Loucy (cell line): Measurements from ENCODE around the gene PHF19.

Experiments used
- H2AFZ ChIP-seq: fragments of 200-600 bp; sonication (generic); 2 replicates; pipeline ENCODE4 v1.6.0; 2016; ENCODE audit warnings: antibody characterized with exemption, mild to moderate bottlenecking, low read length, moderate library complexity
- H3F3A ChIP-seq: fragments of 200-600 bp; 2 replicates; pipeline ENCODE4 v1.6.0; 2016; ENCODE audit warnings: antibody characterized with exemption, low read depth, mild to moderate bottlenecking
- H3K27me3 ChIP-seq: fragments of 200-600 bp; sonication (generic); 2 replicates; pipeline ENCODE4 v1.6.1; 2014; ENCODE audit warnings: low read length, mild to moderate bottlenecking; ENCODE audit not compliant: insufficient read depth, poor library complexity, severe bottlenecking
- H3K36me3 ChIP-seq: fragments of 200-600 bp; sonication (generic); 2 replicates; pipeline ENCODE4 v1.6.1; 2016; ENCODE audit warnings: low read length; ENCODE audit not compliant: insufficient read depth
- H3K4me1 ChIP-seq: fragments of 200-600 bp; sonication (generic); 2 replicates; pipeline ENCODE4 v1.5.1; 2014; ENCODE audit warnings: low read length, mild to moderate bottlenecking; ENCODE audit not compliant: insufficient read depth, poor library complexity, severe bottlenecking
- H3K4me2 ChIP-seq: fragments of 200-600 bp; sonication (generic); 2 replicates; pipeline ENCODE4 v1.6.0; 2014; ENCODE audit warnings: antibody characterized with exemption, low read length, low read depth, mild to moderate bottlenecking; ENCODE audit not compliant: poor library complexity, severe bottlenecking
- H3K4me3 ChIP-seq: fragments of 200-600 bp; sonication (generic); 2 replicates; pipeline ENCODE4 v1.5.1; 2014; ENCODE audit warnings: low read length, mild to moderate bottlenecking, mixed read lengths; ENCODE audit not compliant: poor library complexity, severe bottlenecking
- H3K79me2 ChIP-seq: fragments of 200-600 bp; sonication (generic); 2 replicates; pipeline ENCODE4 v1.6.1; 2014; ENCODE audit warnings: low read length; ENCODE audit not compliant: insufficient read depth
- H3K9ac ChIP-seq: fragments of 200-600 bp; sonication (generic); 2 replicates; pipeline ENCODE4 v1.6.0; 2014; ENCODE audit warnings: mild to moderate bottlenecking, low read depth, low read length, moderate library complexity; ENCODE audit not compliant: poor library complexity, severe bottlenecking
- H3K9me2 ChIP-seq: fragments of 200-600 bp; sonication (generic); replicated peaks from 2 replicates; pipeline ENCODE4 v1.6.1; 2016; ENCODE audit warnings: low read depth, low read length, mixed read lengths
- H3K9me3 ChIP-seq: fragments of 200-600 bp; sonication (generic); 2 replicates; pipeline ENCODE4 v1.6.1; 2014; ENCODE audit warnings: mild to moderate bottlenecking, antibody characterized with exemption, low read length, low read depth; ENCODE audit not compliant: insufficient read depth
- H4K20me1 ChIP-seq: fragments of 200-600 bp; sonication (generic); 2 replicates; pipeline ENCODE4 v1.6.0; 2014; ENCODE audit warnings: antibody characterized with exemption, low read length, mild to moderate bottlenecking; ENCODE audit not compliant: insufficient read depth, poor library complexity, severe bottlenecking
- EZH2phosphoT487 ChIP-seq: fragments of 200-600 bp; IDR thresholded peaks from 2 replicates; pipeline ENCODE4 v1.6.1; 2018; ENCODE audit warnings: antibody characterized with exemption, mild to moderate bottlenecking, moderate library complexity, borderline replicate concordance
- TF ChIP-seq, protein P1 (sequence below): fragments of 200-600 bp; sonication (generic); conservative IDR thresholded peaks from 2 replicates; pipeline ENCODE4 v1.5.1; 2014; ENCODE audit warnings: mild to moderate bottlenecking, antibody characterized with exemption, low read length

PHF19 gene

DNA sequence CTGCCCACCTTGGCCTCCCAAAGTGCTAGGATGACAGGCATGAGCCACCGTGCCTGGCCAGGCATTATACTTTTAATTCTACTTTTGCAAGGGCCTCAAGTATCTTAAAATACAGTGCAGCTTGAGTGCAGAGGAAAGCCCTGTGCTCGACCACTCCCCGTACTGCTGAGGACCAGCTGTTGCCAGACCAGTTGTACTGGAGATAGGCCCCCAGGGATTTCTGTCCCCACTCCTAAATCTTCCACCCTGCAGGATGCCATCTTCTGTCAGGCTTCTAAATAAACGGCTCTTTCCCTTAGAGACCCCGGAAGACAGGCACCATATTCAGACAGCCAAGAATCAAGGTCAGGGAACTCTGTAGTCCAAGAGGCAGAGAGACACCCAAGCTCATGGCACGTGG, 17.6 kb downstream of the PHF19 start:
- TF ChIP-seq EZH2phosphoT487: no peak
- TF ChIP-seq, protein P1, sequence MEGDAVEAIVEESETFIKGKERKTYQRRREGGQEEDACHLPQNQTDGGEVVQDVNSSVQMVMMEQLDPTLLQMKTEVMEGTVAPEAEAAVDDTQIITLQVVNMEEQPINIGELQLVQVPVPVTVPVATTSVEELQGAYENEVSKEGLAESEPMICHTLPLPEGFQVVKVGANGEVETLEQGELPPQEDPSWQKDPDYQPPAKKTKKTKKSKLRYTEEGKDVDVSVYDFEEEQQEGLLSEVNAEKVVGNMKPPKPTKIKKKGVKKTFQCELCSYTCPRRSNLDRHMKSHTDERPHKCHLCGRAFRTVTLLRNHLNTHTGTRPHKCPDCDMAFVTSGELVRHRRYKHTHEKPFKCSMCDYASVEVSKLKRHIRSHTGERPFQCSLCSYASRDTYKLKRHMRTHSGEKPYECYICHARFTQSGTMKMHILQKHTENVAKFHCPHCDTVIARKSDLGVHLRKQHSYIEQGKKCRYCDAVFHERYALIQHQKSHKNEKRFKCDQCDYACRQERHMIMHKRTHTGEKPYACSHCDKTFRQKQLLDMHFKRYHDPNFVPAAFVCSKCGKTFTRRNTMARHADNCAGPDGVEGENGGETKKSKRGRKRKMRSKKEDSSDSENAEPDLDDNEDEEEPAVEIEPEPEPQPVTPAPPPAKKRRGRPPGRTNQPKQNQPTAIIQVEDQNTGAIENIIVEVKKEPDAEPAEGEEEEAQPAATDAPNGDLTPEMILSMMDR: no peak
- Histone ChIP-seq H3K9me3 (no peaks in the 10 kb centered on the region), H3K4me1 (no peaks in the 10 kb centered on the region), H3K4me3 (no peak overlapping the region), H3K36me3 (peaks cover 81% of the 10 kb centered on the region), H3K4me2 (no peak overlapping the region), H2AFZ (no peak overlapping the region), H3K9ac (no peak overlapping the region), H4K20me1 (no peaks in the 10 kb centered on the region), H3F3A (no peaks in the 10 kb centered on the region), H3K79me2 (peaks cover 14% of the 10 kb centered on the region; the same call in 1 of the 2 replicates), H3K9me2 (no peaks in the 10 kb centered on the region), H3K27me3 (no peaks in the 10 kb centered on the region)

- Histone ChIP-seq H3K4me2 (no peak overlapping the region), H2AFZ (no peak overlapping the region), H4K20me1 (no peaks in the 10 kb centered on the region), H3K9me2 (no peaks in the 10 kb centered on the region), H3F3A (no peaks in the 10 kb centered on the region), H3K4me1 (peaks cover under 1% of the 10 kb centered on the region), H3K9ac (no peak overlapping the region), H3K4me3 (no peak overlapping the region), H3K79me2 (peaks cover 8% of the 10 kb centered on the region; the same call in 1 of the 2 replicates), H3K9me3 (no peaks in the 10 kb centered on the region), H3K36me3 (peaks cover 66% of the 10 kb centered on the region), H3K27me3 (no peaks in the 10 kb centered on the region)
- TF ChIP-seq, protein P1: no peak
- no peak for TF ChIP-seq EZH2phosphoT487
Measured at GRCh38 chr9:120857902-120858301, 19.1 kb downstream of the PHF19 start.

- Histone ChIP-seq H4K20me1 (no peaks in the 10 kb centered on the region), H3K9ac (no peak overlapping the region), H3F3A (no peaks in the 10 kb centered on the region), H3K9me3 (no peaks in the 10 kb centered on the region), H3K9me2 (no peaks in the 10 kb centered on the region), H3K79me2 (peaks cover 8% of the 10 kb centered on the region; the same call in 1 of the 2 replicates), H3K4me3 (no peak overlapping the region), H3K27me3 (no peaks in the 10 kb centered on the region), H3K4me1 (peaks cover 4% of the 10 kb centered on the region), H3K36me3 (peaks cover 62% of the 10 kb centered on the region), H3K4me2 (no peak overlapping the region), H2AFZ (no peak overlapping the region)
- TF ChIP-seq EZH2phosphoT487: no peak
- TF ChIP-seq, protein P1: no peak
Measured at GRCh38 chr9:120857481-120857880, 19.5 kb downstream of the PHF19 start.
